Chondrocyte (in vitro differentiated cells): ENCODE data around the gene ATG3. TPM values are rescaled to one million over a fixed set of nuclear protein-coding genes. Genes with fewer than 3 reads are reported as not detected.

ENCODE experiments used
- DNase-seq: peaks from one replicate; pipeline ENCODE4 v3.0.0; 2021; ENCODE audit warnings: mixed read lengths, low spot score
- H3K27ac Mint-ChIP-seq: one replicate; pipeline ENCODE4 v1.8.0; 2021; ENCODE audit warnings: mild to moderate bottlenecking, moderate library complexity, mixed read lengths; ENCODE audit not compliant: unreplicated experiment
- H3K27me3 Mint-ChIP-seq: 2 replicates; pipeline ENCODE4 v1.8.0; 2021; ENCODE audit warnings: low read depth, mixed read lengths
- H3K36me3 Mint-ChIP-seq: 2 replicates; pipeline ENCODE4 v1.8.0; 2021; ENCODE audit warnings: low read depth, mixed read lengths
- H3K4me1 Mint-ChIP-seq: 2 replicates; pipeline ENCODE4 v1.8.0; 2021; ENCODE audit warnings: low read depth, mild to moderate bottlenecking, mixed read lengths
- H3K4me3 Mint-ChIP-seq: one replicate; pipeline ENCODE4 v1.8.0; 2021; ENCODE audit warnings: mild to moderate bottlenecking, moderate library complexity, mixed read lengths; ENCODE audit not compliant: unreplicated experiment
- H3K9me3 Mint-ChIP-seq: 2 replicates; pipeline ENCODE4 v1.8.0; 2021; ENCODE audit warnings: low read depth, mixed read lengths
- CTCF ChIP-seq: fragments of 200-600 bp; sonication (generic); IDR thresholded peaks from 2 replicates; pipeline ENCODE4 v1.5.0; 2021; ENCODE audit warnings: antibody characterized with exemption, mild to moderate bottlenecking, moderate library complexity
- total RNA-seq: library from RNA; stranded (reverse); gene quantifications from 3 replicates; pipeline ENCODE4 v1.2.1, GENCODE V29; 2021

ATG3 gene
- total RNA-seq, 1 donor from 2014 or later = 42.7 TPM

GRCh38 chr3:112555535-112556170 is 6.1 kb downstream of the ATG3 start:
- H3K36me3 Mint-ChIP-seq = peaks cover 3% of the 10 kb centered on the region
- no peak for TF ChIP-seq CTCF
- no peak for DNase-seq
- H3K4me3 Mint-ChIP-seq = no peak overlapping the region
- no peak overlapping the region for H3K27ac Mint-ChIP-seq
- no peaks in the 10 kb centered on the region for H3K27me3 Mint-ChIP-seq
- H3K4me1 Mint-ChIP-seq = peaks cover 27% of the 10 kb centered on the region
- no peaks in the 10 kb centered on the region for H3K9me3 Mint-ChIP-seq

GRCh38 chr3:112550859-112551258 is 10.9 kb downstream of the ATG3 start:
- Mint-ChIP-seq H3K4me1 (peaks cover 14% of the 10 kb centered on the region), H3K36me3 (peaks cover 8% of the 10 kb centered on the region), H3K9me3 (no peaks in the 10 kb centered on the region), H3K27ac (no peak overlapping the region), H3K4me3 (no peak overlapping the region), H3K27me3 (no peaks in the 10 kb centered on the region)
- DNase-seq = no peak
- no peak for TF ChIP-seq CTCF

GRCh38 chr3:112546216-112546759 is 15.5 kb downstream of the ATG3 start:
- H3K36me3 Mint-ChIP-seq = peaks cover 8% of the 10 kb centered on the region
- peak overlapping the region; percentile 0 for H3K27ac Mint-ChIP-seq
- H3K9me3 Mint-ChIP-seq = no peaks in the 10 kb centered on the region
- H3K4me1 Mint-ChIP-seq = peaks cover 13% of the 10 kb centered on the region
- no peak for TF ChIP-seq CTCF
- DNase-seq = no peak
- no peaks in the 10 kb centered on the region for H3K27me3 Mint-ChIP-seq
- no peak overlapping the region for H3K4me3 Mint-ChIP-seq

- TF ChIP-seq CTCF = no peak
- H3K4me3 Mint-ChIP-seq = no peak overlapping the region
- H3K27ac Mint-ChIP-seq = no peak overlapping the region
- no peaks in the 10 kb centered on the region for H3K9me3 Mint-ChIP-seq
- H3K36me3 Mint-ChIP-seq = peaks cover 11% of the 10 kb centered on the region
- peaks cover 6% of the 10 kb centered on the region for H3K4me1 Mint-ChIP-seq
- H3K27me3 Mint-ChIP-seq = no peaks in the 10 kb centered on the region
- no peak for DNase-seq
Measured at GRCh38 chr3:112539825-112540650, 21.7 kb downstream of the ATG3 start.

GRCh38 chr3:112531358-112531781 is 30.4 kb downstream of the ATG3 start:
- no peak for DNase-seq
- H3K27me3 Mint-ChIP-seq = no peaks in the 10 kb centered on the region
- H3K4me3 Mint-ChIP-seq = no peak overlapping the region
- no peak overlapping the region for H3K27ac Mint-ChIP-seq
- peak; percentile 86 for TF ChIP-seq CTCF
- no peaks in the 10 kb centered on the region for H3K9me3 Mint-ChIP-seq
- peaks cover 10% of the 10 kb centered on the region for H3K36me3 Mint-ChIP-seq
- no peaks in the 10 kb centered on the region for H3K4me1 Mint-ChIP-seq
